DOHH2 (cell line): Measurements from ENCODE around the gene ZNF576.

ENCODE experiments used
- H3F3A ChIP-seq: fragments of 200-600 bp; sonication (generic), shearing (Covaris generic); 2 replicates; pipeline ENCODE4 v1.6.0; 2016; ENCODE audit warnings: antibody characterized with exemption, mild to moderate bottlenecking; ENCODE audit not compliant: control insufficient read depth, insufficient read depth
- H3K27ac ChIP-seq: fragments of 200-600 bp; sonication (generic); 2 replicates; pipeline ENCODE4 v1.5.1; 2014; ENCODE audit warnings: low read depth, mild to moderate bottlenecking, low read length, moderate library complexity
- H3K27me3 ChIP-seq: fragments of 200-600 bp; sonication (generic); 2 replicates; pipeline ENCODE4 v1.6.1; 2014; ENCODE audit warnings: mild to moderate bottlenecking, low read length, mixed read lengths; ENCODE audit not compliant: control insufficient read depth
- H3K36me3 ChIP-seq: fragments of 200-600 bp; sonication (generic); 2 replicates; pipeline ENCODE4 v1.6.1; 2014; ENCODE audit warnings: mild to moderate bottlenecking, low read length, moderate library complexity, mixed read lengths; ENCODE audit not compliant: control insufficient read depth
- H3K4me1 ChIP-seq: fragments of 200-600 bp; sonication (generic); 2 replicates; pipeline ENCODE4 v1.6.1; 2014; ENCODE audit warnings: mild to moderate bottlenecking, low read length, mixed read lengths; ENCODE audit not compliant: control insufficient read depth
- H3K4me2 ChIP-seq: fragments of 200-600 bp; sonication (generic); 2 replicates; pipeline ENCODE4 v1.6.0; 2014; ENCODE audit warnings: mild to moderate bottlenecking, low read length, moderate library complexity
- H3K4me3 ChIP-seq: fragments of 200-600 bp; sonication (generic); 2 replicates; pipeline ENCODE4 v1.5.1; 2014; ENCODE audit warnings: mild to moderate bottlenecking, low read length, mixed read lengths
- H3K79me2 ChIP-seq: fragments of 200-600 bp; sonication (generic); 2 replicates; pipeline ENCODE4 v1.6.1; 2014; ENCODE audit warnings: mild to moderate bottlenecking, low read length, mixed read lengths; ENCODE audit not compliant: control insufficient read depth
- H3K9me2 ChIP-seq: fragments of 200-600 bp; sonication (generic); replicated peaks from 2 replicates; pipeline ENCODE4 v1.6.1; 2014; ENCODE audit warnings: mild to moderate bottlenecking, low read length, mixed read lengths; ENCODE audit not compliant: control insufficient read depth
- H3K9me3 ChIP-seq: fragments of 200-600 bp; sonication (generic); 2 replicates; pipeline ENCODE4 v1.6.1; 2014; ENCODE audit warnings: antibody characterized with exemption, low read length, mixed read lengths; ENCODE audit not compliant: control insufficient read depth, insufficient read depth
- H4K20me1 ChIP-seq: fragments of 200-600 bp; sonication (generic); 2 replicates; pipeline ENCODE4 v1.6.0; 2014; ENCODE audit warnings: low read depth, mild to moderate bottlenecking, antibody characterized with exemption, low read length, moderate library complexity; ENCODE audit not compliant: control insufficient read depth, insufficient read depth
- EZH2phosphoT487 ChIP-seq: fragments of 200-600 bp; sonication (generic); IDR thresholded peaks from 2 replicates; pipeline ENCODE4 v1.6.1; 2017; ENCODE audit warnings: borderline replicate concordance, mild to moderate bottlenecking, antibody characterized with exemption, low read length, moderate library complexity, mixed read lengths
- TF ChIP-seq, protein P1 (sequence below): fragments of 200-600 bp; sonication (generic); IDR thresholded peaks from one replicate; pipeline ENCODE4 v1.5.1; 2014; ENCODE audit warnings: antibody characterized with exemption, mild to moderate bottlenecking, low read depth, low read length; ENCODE audit not compliant: poor library complexity, severe bottlenecking

ZNF576 gene

DNA sequence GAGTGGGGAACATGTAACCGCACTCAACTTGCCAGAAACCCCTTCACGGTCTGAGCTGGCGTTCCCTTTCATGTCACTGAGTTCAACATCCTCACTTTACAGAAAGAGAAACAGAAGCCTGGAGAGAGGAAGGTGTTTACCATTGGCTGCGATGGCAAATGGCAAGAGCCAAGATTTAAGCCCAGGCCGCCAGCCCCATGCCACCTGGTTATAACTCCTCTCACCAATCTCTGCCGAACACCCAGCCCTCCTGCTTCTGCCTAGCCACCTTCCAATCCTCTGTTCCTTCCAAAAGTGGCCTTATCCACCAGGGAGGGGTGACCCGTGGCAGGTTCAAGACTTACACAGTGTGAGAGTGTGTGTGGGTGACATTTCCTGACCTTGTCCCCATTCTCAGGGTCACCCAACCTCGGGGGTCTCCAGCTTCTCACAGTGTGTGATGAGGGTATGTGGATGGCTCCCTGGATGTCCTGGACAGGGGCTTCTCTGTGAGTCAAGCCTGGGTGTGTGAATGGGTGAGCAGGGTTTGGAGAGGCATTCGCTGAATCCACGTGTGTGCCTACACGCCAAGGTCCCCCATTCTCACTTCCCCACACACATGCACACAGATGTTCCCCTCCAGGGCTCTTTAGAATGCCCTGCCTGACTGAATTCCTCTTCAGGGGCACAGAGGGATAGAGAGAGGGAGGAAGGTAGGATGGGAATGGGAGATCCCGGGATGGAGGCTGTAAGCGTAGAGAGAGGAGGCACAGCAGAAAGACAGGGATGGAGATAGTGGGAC, 42.0 kb downstream of the ZNF576 start:
- H3K9me3 ChIP-seq: no peaks in the 10 kb centered on the region
- H3K4me1 ChIP-seq: peaks cover 25% of the 10 kb centered on the region
- H3K9me2 ChIP-seq: no peaks in the 10 kb centered on the region
- TF ChIP-seq EZH2phosphoT487: no peak
- TF ChIP-seq, protein P1, sequence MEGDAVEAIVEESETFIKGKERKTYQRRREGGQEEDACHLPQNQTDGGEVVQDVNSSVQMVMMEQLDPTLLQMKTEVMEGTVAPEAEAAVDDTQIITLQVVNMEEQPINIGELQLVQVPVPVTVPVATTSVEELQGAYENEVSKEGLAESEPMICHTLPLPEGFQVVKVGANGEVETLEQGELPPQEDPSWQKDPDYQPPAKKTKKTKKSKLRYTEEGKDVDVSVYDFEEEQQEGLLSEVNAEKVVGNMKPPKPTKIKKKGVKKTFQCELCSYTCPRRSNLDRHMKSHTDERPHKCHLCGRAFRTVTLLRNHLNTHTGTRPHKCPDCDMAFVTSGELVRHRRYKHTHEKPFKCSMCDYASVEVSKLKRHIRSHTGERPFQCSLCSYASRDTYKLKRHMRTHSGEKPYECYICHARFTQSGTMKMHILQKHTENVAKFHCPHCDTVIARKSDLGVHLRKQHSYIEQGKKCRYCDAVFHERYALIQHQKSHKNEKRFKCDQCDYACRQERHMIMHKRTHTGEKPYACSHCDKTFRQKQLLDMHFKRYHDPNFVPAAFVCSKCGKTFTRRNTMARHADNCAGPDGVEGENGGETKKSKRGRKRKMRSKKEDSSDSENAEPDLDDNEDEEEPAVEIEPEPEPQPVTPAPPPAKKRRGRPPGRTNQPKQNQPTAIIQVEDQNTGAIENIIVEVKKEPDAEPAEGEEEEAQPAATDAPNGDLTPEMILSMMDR: no peak
- H4K20me1 ChIP-seq: peaks cover 6% of the 10 kb centered on the region; the same call in 1 of the 2 replicates
- no peak overlapping the region for H3K27ac ChIP-seq
- no peaks in the 10 kb centered on the region for H3K36me3 ChIP-seq
- H3K4me3 ChIP-seq: peak overlapping the region; percentile 35; the same call in 1 of the 2 replicates
- H3K27me3 ChIP-seq: peaks cover 53% of the 10 kb centered on the region
- H3F3A ChIP-seq: no peaks in the 10 kb centered on the region
- H3K79me2 ChIP-seq: no peaks in the 10 kb centered on the region
- H3K4me2 ChIP-seq: no peak overlapping the region

DNA sequence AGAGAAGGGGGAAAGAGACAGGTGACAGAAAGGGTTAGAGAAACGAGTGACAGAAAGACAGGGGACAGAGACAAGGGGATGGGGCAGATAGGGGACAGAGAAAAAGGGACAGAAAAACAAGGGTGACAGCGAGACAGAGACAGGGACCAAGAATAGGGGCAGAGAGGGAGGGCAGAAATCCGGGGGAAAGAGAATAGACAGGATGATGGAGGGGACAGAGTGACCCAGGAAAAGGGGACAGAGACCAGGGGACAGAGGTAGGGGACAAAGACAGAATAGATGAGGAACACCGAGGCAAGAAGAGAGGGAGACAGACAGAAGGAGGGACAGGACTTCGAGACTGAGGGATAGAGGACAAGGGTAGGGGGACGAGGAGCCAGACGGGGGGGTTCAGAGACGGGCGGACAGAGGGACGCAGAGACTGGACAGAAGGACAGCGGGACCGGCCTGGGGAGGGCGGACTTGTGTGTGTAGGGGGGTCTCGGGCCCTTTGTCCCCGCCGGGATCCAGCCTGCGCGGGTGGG, 42.7 kb downstream of the ZNF576 start:
- Histone ChIP-seq H4K20me1 (peaks cover 6% of the 10 kb centered on the region; the same call in 1 of the 2 replicates), H3K27me3 (peaks cover 50% of the 10 kb centered on the region), H3K4me2 (peak overlapping the region; percentile 45; the same call in 1 of the 2 replicates), H3K27ac (no peak overlapping the region), H3K36me3 (no peaks in the 10 kb centered on the region), H3K4me1 (peaks cover 25% of the 10 kb centered on the region), H3F3A (no peaks in the 10 kb centered on the region), H3K9me2 (no peaks in the 10 kb centered on the region), H3K4me3 (peak overlapping the region; percentile 35; the same call in 1 of the 2 replicates), H3K9me3 (no peaks in the 10 kb centered on the region), H3K79me2 (no peaks in the 10 kb centered on the region)
- TF ChIP-seq, protein P1: no peak
- no peak for TF ChIP-seq EZH2phosphoT487

DNA sequence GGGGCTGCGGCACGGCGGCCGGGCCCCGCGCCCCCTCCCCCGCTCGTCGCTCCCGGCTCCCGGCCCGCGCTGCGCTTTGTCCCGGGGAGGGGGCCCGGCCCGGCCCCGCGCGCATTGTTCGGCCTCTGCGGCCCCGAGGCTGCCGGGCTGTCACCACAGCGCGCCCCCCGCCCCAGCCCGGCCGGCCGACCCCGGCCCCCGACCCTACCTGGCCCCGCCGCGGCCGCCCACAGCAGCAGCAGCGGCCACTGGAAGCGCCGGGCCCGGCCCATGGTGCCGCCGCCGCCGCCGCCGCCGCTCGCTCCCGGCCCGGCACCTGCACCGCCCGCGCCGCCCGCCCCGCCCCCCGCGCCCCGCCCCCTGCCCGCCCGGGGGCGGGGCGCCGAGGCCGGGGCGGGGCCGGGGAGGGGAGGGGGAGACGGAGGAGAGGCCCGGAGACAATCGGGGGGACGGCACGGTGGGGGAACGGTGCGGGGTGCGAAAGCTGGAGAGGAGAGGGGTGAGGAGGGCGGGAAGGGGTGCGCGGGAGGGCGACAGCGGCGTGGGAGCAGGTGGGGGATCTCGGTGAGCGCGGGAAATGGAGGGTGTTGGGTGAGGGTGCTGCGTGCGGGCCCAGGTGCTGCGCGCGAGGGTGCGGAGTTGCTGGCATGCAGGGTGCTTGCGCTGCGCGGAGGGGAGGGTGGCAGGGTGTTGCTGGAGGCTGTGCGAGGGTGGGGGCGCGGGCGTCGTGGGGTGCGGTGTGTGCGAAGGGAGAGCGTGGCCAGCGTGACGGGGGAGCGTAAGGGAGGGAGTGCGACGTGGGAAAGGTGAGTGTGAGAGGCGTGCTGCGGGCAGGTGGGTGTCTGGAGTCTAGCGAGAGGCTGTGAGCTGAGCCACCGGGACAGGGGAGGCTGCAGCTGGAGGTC, 43.4 kb downstream of the ZNF576 start, which contains the start of gene CADM4:
TSS of gene CADM4 (minus strand) at position 332 of the 905 bp plus-strand sequence. CDS start at position 272, 60 bp downstream.
- Histone ChIP-seq H4K20me1 (peaks cover 6% of the 10 kb centered on the region; the same call in 1 of the 2 replicates), H3K4me1 (peaks cover 24% of the 10 kb centered on the region), H3K9me3 (no peaks in the 10 kb centered on the region), H3K27me3 (peaks cover 47% of the 10 kb centered on the region), H3K9me2 (no peaks in the 10 kb centered on the region), H3K4me2 (peak within 1 kb of the TSS; percentile 64), H3K4me3 (peak within 1 kb of the TSS; percentile 53), H3K36me3 (no peaks in the 10 kb centered on the region), H3K27ac (no peak within 1 kb of the TSS), H3F3A (no peaks in the 10 kb centered on the region), H3K79me2 (no peaks in the 10 kb centered on the region)
- no peak for TF ChIP-seq EZH2phosphoT487
